ENCODE results near the gene ACTR6. TPM values are rescaled to one million over a fixed set of nuclear protein-coding genes. Genes with fewer than 3 reads are reported as not detected.

Gene ACTR6
- total RNA-seq, 1 donor: 19.2 TPM

DNA sequence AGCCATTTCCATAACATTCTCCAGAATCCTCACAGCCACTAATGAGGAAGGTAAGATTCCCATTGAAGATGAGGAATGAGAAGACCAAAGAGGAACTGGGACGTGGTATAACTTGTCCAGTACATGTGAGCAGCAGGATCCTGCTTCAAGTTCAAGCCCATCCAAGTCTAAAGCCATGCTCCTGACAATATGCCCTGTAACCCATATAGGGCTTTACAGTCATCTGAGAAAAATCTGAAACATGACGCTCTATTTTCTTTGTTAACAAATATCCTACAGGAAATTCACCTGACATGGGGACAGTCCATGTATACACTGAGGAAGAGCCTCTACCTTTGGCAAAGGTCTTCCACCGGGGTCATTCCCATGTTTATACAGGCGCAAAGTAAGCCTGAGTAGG lies 3.1 kb upstream of the ACTR6 start:
- Histone ChIP-seq H4K20me1 (ENCODE audit: insufficient read depth, low read length) (no peaks in the 10 kb centered on the region), H3K27me3 (ENCODE audit: insufficient read depth, low read length) (no peaks in the 10 kb centered on the region), H3K36me3 (ENCODE audit: insufficient read depth, low read length) (no peaks in the 10 kb centered on the region), H3K4me2 (ENCODE audit: insufficient read depth, low read length) (no peak overlapping the region), H3K27ac (ENCODE audit: low read depth, low read length) (no peak overlapping the region), H3K4me3 (ENCODE audit: insufficient read depth, low read length) (no peak overlapping the region), H3K4me1 (ENCODE audit: insufficient read depth, low read length) (peaks cover 6% of the 10 kb centered on the region), H3K9me3 (ENCODE audit: low read depth, low read length) (no peaks in the 10 kb centered on the region), H3K79me2 (ENCODE audit: insufficient read depth, low read length) (peaks cover 15% of the 10 kb centered on the region), H2AFZ (ENCODE audit: low read length) (no peak overlapping the region)
- TF ChIP-seq, protein P1, sequence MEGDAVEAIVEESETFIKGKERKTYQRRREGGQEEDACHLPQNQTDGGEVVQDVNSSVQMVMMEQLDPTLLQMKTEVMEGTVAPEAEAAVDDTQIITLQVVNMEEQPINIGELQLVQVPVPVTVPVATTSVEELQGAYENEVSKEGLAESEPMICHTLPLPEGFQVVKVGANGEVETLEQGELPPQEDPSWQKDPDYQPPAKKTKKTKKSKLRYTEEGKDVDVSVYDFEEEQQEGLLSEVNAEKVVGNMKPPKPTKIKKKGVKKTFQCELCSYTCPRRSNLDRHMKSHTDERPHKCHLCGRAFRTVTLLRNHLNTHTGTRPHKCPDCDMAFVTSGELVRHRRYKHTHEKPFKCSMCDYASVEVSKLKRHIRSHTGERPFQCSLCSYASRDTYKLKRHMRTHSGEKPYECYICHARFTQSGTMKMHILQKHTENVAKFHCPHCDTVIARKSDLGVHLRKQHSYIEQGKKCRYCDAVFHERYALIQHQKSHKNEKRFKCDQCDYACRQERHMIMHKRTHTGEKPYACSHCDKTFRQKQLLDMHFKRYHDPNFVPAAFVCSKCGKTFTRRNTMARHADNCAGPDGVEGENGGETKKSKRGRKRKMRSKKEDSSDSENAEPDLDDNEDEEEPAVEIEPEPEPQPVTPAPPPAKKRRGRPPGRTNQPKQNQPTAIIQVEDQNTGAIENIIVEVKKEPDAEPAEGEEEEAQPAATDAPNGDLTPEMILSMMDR (IDR thresholded peaks at IDR 0.05; ENCODE audit: extremely low read depth, low read depth, low read length): no peak
- DNase-seq (ENCODE audit: insufficient read length, low spot score, missing footprints): no peak

DNA sequence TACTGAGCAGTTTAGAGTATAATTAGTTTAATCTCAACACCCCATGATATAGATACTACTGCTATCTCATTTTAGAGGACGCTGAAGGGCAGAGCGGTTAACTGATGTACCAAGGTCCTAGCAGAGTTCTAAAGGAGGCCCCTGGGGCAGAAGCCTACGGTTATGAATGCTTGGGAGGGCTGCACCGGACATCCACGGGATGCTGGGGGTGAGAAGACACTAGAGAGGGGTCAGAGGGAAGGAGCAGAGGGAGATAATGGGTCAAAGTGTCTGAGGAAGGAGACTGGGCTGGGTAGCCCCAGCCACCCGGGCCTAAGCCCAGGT lies 1.6 kb upstream of the ACTR6 start:
- TF ChIP-seq, protein P1 (IDR thresholded peaks at IDR 0.05; ENCODE audit: extremely low read depth, low read depth, low read length): no peak
- H3K9me3 ChIP-seq (ENCODE audit: low read depth, low read length): no peaks in the 10 kb centered on the region
- H3K4me1 ChIP-seq (ENCODE audit: insufficient read depth, low read length): peaks cover 6% of the 10 kb centered on the region
- peak overlapping the region; percentile 95 for H2AFZ ChIP-seq (ENCODE audit: low read length)
- H3K36me3 ChIP-seq (ENCODE audit: insufficient read depth, low read length): no peaks in the 10 kb centered on the region
- no peaks in the 10 kb centered on the region for H3K27me3 ChIP-seq (ENCODE audit: insufficient read depth, low read length)
- DNase-seq (ENCODE audit: insufficient read length, low spot score, missing footprints): no peak
- peak overlapping the region; percentile 91 for H3K4me2 ChIP-seq (ENCODE audit: insufficient read depth, low read length)
- H3K79me2 ChIP-seq (ENCODE audit: insufficient read depth, low read length): peaks cover 25% of the 10 kb centered on the region
- H3K27ac ChIP-seq (ENCODE audit: low read depth, low read length): no peak overlapping the region
- no peaks in the 10 kb centered on the region for H4K20me1 ChIP-seq (ENCODE audit: insufficient read depth, low read length)
- peak overlapping the region; percentile 90 for H3K4me3 ChIP-seq (ENCODE audit: insufficient read depth, low read length)

DNA sequence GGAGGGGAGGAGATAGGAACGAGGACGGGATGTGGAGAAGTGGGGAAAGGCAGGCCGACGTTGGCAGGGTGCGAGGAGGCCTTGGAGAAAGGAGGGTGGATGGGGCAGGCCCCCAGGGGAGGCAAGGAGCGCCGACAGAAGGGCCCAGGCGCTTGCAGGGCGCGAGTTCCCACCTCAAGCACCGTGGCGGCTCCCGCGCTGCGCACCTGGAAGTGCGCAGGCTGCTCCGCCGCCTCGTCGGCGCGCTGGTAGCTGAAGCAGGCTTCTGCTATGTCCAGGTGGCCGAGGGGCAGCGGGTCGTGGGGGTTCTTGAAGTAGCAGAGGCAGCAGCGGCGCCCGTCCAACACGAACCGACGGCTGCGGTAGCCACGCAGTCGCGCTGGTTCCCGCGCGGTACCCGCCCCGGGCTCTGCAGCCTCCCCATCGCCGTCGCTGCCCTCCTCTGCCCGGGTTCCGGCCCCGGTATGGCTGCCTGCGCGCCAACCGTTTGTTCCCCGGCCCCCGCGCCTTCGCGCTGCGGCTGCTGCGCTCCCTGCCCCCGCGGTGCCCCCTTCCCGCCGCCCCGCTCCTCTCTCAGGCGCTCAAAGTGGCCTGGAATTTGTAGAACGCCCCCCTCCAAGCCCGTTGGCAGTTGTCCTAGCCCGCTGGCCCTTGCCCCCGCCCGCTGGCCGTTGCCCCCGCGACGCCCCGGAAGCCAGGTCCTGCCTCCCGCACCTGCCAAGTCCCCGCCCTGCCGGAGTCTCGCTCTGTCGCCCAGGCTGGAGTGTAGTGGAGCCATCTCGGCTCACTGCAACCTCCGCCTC lies 1.1 kb upstream of the ACTR6 start:
- no peak overlapping the region for H3K27ac ChIP-seq (ENCODE audit: low read depth, low read length)
- peak; percentile 89 for DNase-seq (ENCODE audit: insufficient read length, low spot score, missing footprints)

More for the DNA sequence above, 1.1 kb upstream of the ACTR6 start:
- Histone ChIP-seq H2AFZ (ENCODE audit: low read length) (peak overlapping the region; percentile 95), H3K9me3 (ENCODE audit: low read depth, low read length) (no peaks in the 10 kb centered on the region), H3K79me2 (ENCODE audit: insufficient read depth, low read length) (peaks cover 30% of the 10 kb centered on the region), H3K4me1 (ENCODE audit: insufficient read depth, low read length) (peaks cover 6% of the 10 kb centered on the region), H3K36me3 (ENCODE audit: insufficient read depth, low read length) (no peaks in the 10 kb centered on the region), H3K4me2 (ENCODE audit: insufficient read depth, low read length) (peak overlapping the region; percentile 91), H4K20me1 (ENCODE audit: insufficient read depth, low read length) (no peaks in the 10 kb centered on the region), H3K4me3 (ENCODE audit: insufficient read depth, low read length) (peak overlapping the region; percentile 90), H3K27me3 (ENCODE audit: insufficient read depth, low read length) (no peaks in the 10 kb centered on the region)
- TF ChIP-seq, protein P1 (IDR thresholded peaks at IDR 0.05; ENCODE audit: extremely low read depth, low read depth, low read length): no peak
